ENCODE results near the gene RBL1. TPM values are rescaled to one million over a fixed set of nuclear protein-coding genes. Genes with fewer than 3 reads are reported as not detected.
"Not testable (repeated sequence)": the region's sequence is repeated elsewhere in the genome, so short reads cannot be mapped to it uniquely, and the experiment has no call there.

The RBL1 gene
- total and polyA plus RNA-seq, 2 experiments from 2014 or later = 4.4 to 7.0 TPM

- no peaks in the 10 kb centered on the region for H3K4me1 ChIP-seq (ENCODE audit: insufficient read depth)
- TF ChIP-seq EZH2phosphoT487 (IDR thresholded peaks at IDR 0.05; ENCODE audit: insufficient read depth, low read depth) (no peak), EZH2 (IDR thresholded peaks at IDR 0.05; ENCODE audit: insufficient read depth, poor library complexity, severe bottlenecking) (no peak)
- no peak overlapping the region for H2AFZ ChIP-seq
- H3F3A ChIP-seq (ENCODE audit: insufficient read depth) = no peaks in the 10 kb centered on the region
- H4K20me1 ChIP-seq (ENCODE audit: insufficient read depth) = no peaks in the 10 kb centered on the region
- no peak overlapping the region for H3K4me2 ChIP-seq (ENCODE audit: unreplicated experiment)
- 72 to 81% methylated on average over 5 of the region's 5 CpGs for WGBS, 2 experiments (ENCODE audit: low coverage in 1 of 2, low lambda C conversion rate in 2 of 2, missing lambda C conversion rate in 2 of 2)
- no peak overlapping the region for H3K4me3 ChIP-seq
- DNase-seq = no peak
- H3K36me3 ChIP-seq (ENCODE audit: low read depth) = no peaks in the 10 kb centered on the region
- no peak overlapping the region for H3K27ac ChIP-seq
- no peak overlapping the region for H3K9ac ChIP-seq
- no peaks in the 10 kb centered on the region for H3K27me3 ChIP-seq (replicated peaks; ENCODE audit: insufficient read depth)
- no peaks in the 10 kb centered on the region for H3K79me2 ChIP-seq (ENCODE audit: insufficient read depth)
- in situ Hi-C loops (cut with MboI) = no loop called here
- no peaks in the 10 kb centered on the region for H3K9me2 ChIP-seq (ENCODE audit: insufficient read depth)
- no peaks in the 10 kb centered on the region for H3K9me3 ChIP-seq (ENCODE audit: low read depth)
Measured at GRCh38 chr20:36967636-36968035, 128.2 kb downstream of the RBL1 start.

GRCh38 chr20:36966965-36967364 is 128.8 kb downstream of the RBL1 start:
- H3K27me3 ChIP-seq (replicated peaks; ENCODE audit: insufficient read depth); H3K9me3 ChIP-seq (ENCODE audit: low read depth); H3K4me3 ChIP-seq; H2AFZ ChIP-seq; DNase-seq; H3K9me2 ChIP-seq (ENCODE audit: insufficient read depth); H3K27ac ChIP-seq; H3K4me2 ChIP-seq (ENCODE audit: unreplicated experiment); H3K4me1 ChIP-seq (ENCODE audit: insufficient read depth); H4K20me1 ChIP-seq (ENCODE audit: insufficient read depth); H3K79me2 ChIP-seq (ENCODE audit: insufficient read depth); H3K9ac ChIP-seq; H3K36me3 ChIP-seq (ENCODE audit: low read depth); H3F3A ChIP-seq (ENCODE audit: insufficient read depth); in situ Hi-C loops (cut with MboI): not testable (repeated sequence)
- WGBS, 2 experiments (ENCODE audit: low coverage in 1 of 2, low lambda C conversion rate in 2 of 2, missing lambda C conversion rate in 2 of 2) = 72 to 76% methylated on average over 3 of the region's 3 CpGs

GRCh38 chr20:36962354-36962941 is 133.3 kb downstream of the RBL1 start:
- H3K4me1 ChIP-seq (ENCODE audit: insufficient read depth); H3K4me2 ChIP-seq (ENCODE audit: unreplicated experiment); H3K27ac ChIP-seq; H3K9me2 ChIP-seq (ENCODE audit: insufficient read depth); H3K36me3 ChIP-seq (ENCODE audit: low read depth); H3K9ac ChIP-seq; H3K27me3 ChIP-seq (replicated peaks; ENCODE audit: insufficient read depth); H4K20me1 ChIP-seq (ENCODE audit: insufficient read depth); H3F3A ChIP-seq (ENCODE audit: insufficient read depth); H3K4me3 ChIP-seq; in situ Hi-C loops (cut with MboI); H3K79me2 ChIP-seq (ENCODE audit: insufficient read depth); DNase-seq; H2AFZ ChIP-seq; H3K9me3 ChIP-seq (ENCODE audit: low read depth): not testable (repeated sequence)
- 68 to 72% methylated on average over 9 of the region's 9 CpGs for WGBS, 2 experiments (ENCODE audit: low coverage in 1 of 2, low lambda C conversion rate in 2 of 2, missing lambda C conversion rate in 2 of 2)

GRCh38 chr20:36959242-36959641 is 136.6 kb downstream of the RBL1 start:
- no peaks in the 10 kb centered on the region for H3F3A ChIP-seq (ENCODE audit: insufficient read depth)
- in situ Hi-C loops (cut with MboI) = no loop called here
- no peak overlapping the region for H3K9ac ChIP-seq
- TF ChIP-seq EZH2phosphoT487 (IDR thresholded peaks at IDR 0.05; ENCODE audit: insufficient read depth, low read depth) = no peak
- TF ChIP-seq EZH2 (IDR thresholded peaks at IDR 0.05; ENCODE audit: insufficient read depth, poor library complexity, severe bottlenecking) = no peak
- H3K4me1 ChIP-seq (ENCODE audit: insufficient read depth) = no peaks in the 10 kb centered on the region
- DNase-seq = no peak
- H3K27me3 ChIP-seq (replicated peaks; ENCODE audit: insufficient read depth) = no peaks in the 10 kb centered on the region
- H3K9me3 ChIP-seq (ENCODE audit: low read depth) = no peaks in the 10 kb centered on the region
- no peak overlapping the region for H3K27ac ChIP-seq
- no peaks in the 10 kb centered on the region for H3K36me3 ChIP-seq (ENCODE audit: low read depth)
- no peaks in the 10 kb centered on the region for H4K20me1 ChIP-seq (ENCODE audit: insufficient read depth)
- H3K79me2 ChIP-seq (ENCODE audit: insufficient read depth) = no peaks in the 10 kb centered on the region
- WGBS, 2 experiments (ENCODE audit: low coverage in 1 of 2, low lambda C conversion rate in 2 of 2, missing lambda C conversion rate in 2 of 2) = 64 to 66% methylated on average over 4 of the region's 4 CpGs
- no peak overlapping the region for H2AFZ ChIP-seq
- H3K4me3 ChIP-seq = no peak overlapping the region
- no peak overlapping the region for H3K4me2 ChIP-seq (ENCODE audit: unreplicated experiment)
- no peaks in the 10 kb centered on the region for H3K9me2 ChIP-seq (ENCODE audit: insufficient read depth)
